Endothelial cell of umbilical vein (primary cell): ENCODE data around the gene NR1I3. TPM values are rescaled to one million over a fixed set of nuclear protein-coding genes. Genes with fewer than 3 reads are reported as not detected.

ENCODE experiments used
- BruUV-seq: library from RNA; stranded (reverse); fragments of 400-500 nt; replicated peaks from 2 replicates; lab custom pipeline; 2021; lab: Mats Ljungman, UMichigan
- CTCF ChIA-PET: fragments of 300-600, 350-600 bp; sonication (Branson Sonifier 250); formaldehyde crosslinking; loops from one replicate; lab custom pipeline; 2021; ENCODE audit warnings: antibody characterized with exemption, inconsistent platforms; lab: Charles Lee
- POLR2A ChIA-PET: fragments of 300-600, 350-600 bp; sonication (Branson Sonifier 250); formaldehyde crosslinking; loops from one replicate; lab custom pipeline; 2021; ENCODE audit warnings: antibody characterized with exemption, inconsistent platforms; lab: Charles Lee
- DNase-seq: peaks from one replicate; pipeline ENCODE4 v3.0.0-alpha.2; 2011; ENCODE audit warnings: low read depth, low spot score
- FAIRE-seq: peaks from 2 replicates; lab custom pipeline; 2011; peaks lifted over from hg19 to GRCh38; lab: Jason Lieb, UNC
- H2AFZ ChIP-seq: 2 replicates; pipeline ENCODE4 v1.6.0; 2012; ENCODE audit warnings: low read depth, low read length, control low read depth, inconsistent platforms
- H3K27ac ChIP-seq: 2 replicates; pipeline ENCODE4 v1.5.1; 2011; ENCODE audit warnings: low read depth, mild to moderate bottlenecking, control low read depth, low read length, moderate library complexity; ENCODE audit not compliant: insufficient read depth
- H3K27me3 ChIP-seq, 2 experiments: 2 replicates each; pipeline versions ENCODE4 v1.6.0 to v1.6.1; 2011; ENCODE audit warnings: low read length in 2 of 2, mixed read lengths in 1 of 2; ENCODE audit not compliant: control insufficient read depth in 2 of 2, insufficient read depth in 2 of 2
- H3K36me3 ChIP-seq, 2 experiments: 2 replicates in 1 of 2; 3 replicates in 1 of 2; pipeline ENCODE4 v1.5.1; 2011; ENCODE audit warnings: low read length in 2 of 2, mild to moderate bottlenecking in 1 of 2, moderate library complexity in 1 of 2; ENCODE audit not compliant: control insufficient read depth in 2 of 2, insufficient read depth in 2 of 2; ENCODE audit errors: extremely low read depth in 1 of 2
- H3K4me1 ChIP-seq: 3 replicates; pipeline ENCODE4 v1.5.1; 2011; ENCODE audit warnings: mild to moderate bottlenecking, low read length; ENCODE audit not compliant: control insufficient read depth, insufficient read depth; ENCODE audit errors: extremely low read depth
- H3K4me2 ChIP-seq: 2 replicates; pipeline ENCODE4 v1.6.1; 2011; ENCODE audit warnings: low read length, control low read depth, mixed read lengths; ENCODE audit not compliant: insufficient read depth
- H3K4me3 ChIP-seq, 3 experiments: fragments of 200-600 bp in 1 of 3; sonication (generic), shearing (Covaris generic) in 1 of 3; replicated peaks in 1 of 3; 2 replicates each; pipeline ENCODE4 v1.5.1; 2011 to 2016; ENCODE audit warnings: control low read depth in 3 of 3, low read length in 3 of 3, mild to moderate bottlenecking in 2 of 3, inconsistent platforms in 1 of 3, low read depth in 1 of 3, moderate library complexity in 1 of 3; ENCODE audit not compliant: insufficient read depth in 1 of 3
- H3K79me2 ChIP-seq: 2 replicates; pipeline ENCODE4 v1.6.0; 2012; ENCODE audit warnings: low read length, inconsistent platforms; ENCODE audit not compliant: control insufficient read depth, insufficient read depth
- H3K9ac ChIP-seq: replicated peaks from 2 replicates; pipeline ENCODE3; 2011; ENCODE audit warnings: low read length, control low read depth; ENCODE audit not compliant: insufficient read depth; ENCODE audit errors: extremely low read depth
- H3K9me1 ChIP-seq: replicated peaks from 3 replicates; pipeline ENCODE4 v1.6.0; 2011; ENCODE audit warnings: mild to moderate bottlenecking, low read length; ENCODE audit not compliant: control insufficient read depth, insufficient read depth; ENCODE audit errors: extremely low read depth
- H3K9me3 ChIP-seq: replicated peaks from 2 replicates; pipeline ENCODE4 v1.5.1; 2012; ENCODE audit warnings: low read length, inconsistent platforms; ENCODE audit not compliant: control insufficient read depth, insufficient read depth
- H4K20me1 ChIP-seq: replicated peaks from 2 replicates; pipeline ENCODE3; 2011; ENCODE audit warnings: mild to moderate bottlenecking, low read length; ENCODE audit not compliant: control insufficient read depth, insufficient read depth; ENCODE audit errors: extremely low read depth
- EZH2 ChIP-seq: IDR thresholded peaks from 2 replicates; pipeline ENCODE4 v1.6.1; 2012; ENCODE audit warnings: borderline replicate concordance, low read depth, mild to moderate bottlenecking, moderate library complexity, low read length, inconsistent platforms; ENCODE audit not compliant: severe bottlenecking
- FOS ChIP-seq: IDR thresholded peaks from 2 replicates; pipeline ENCODE4 v1.6.1; 2011; ENCODE audit warnings: mild to moderate bottlenecking, low read length, moderate library complexity, borderline replicate concordance; ENCODE audit not compliant: insufficient read depth
- GATA2 ChIP-seq: IDR thresholded peaks from 2 replicates; pipeline ENCODE4 v1.7.0; 2011; ENCODE audit warnings: low read depth, mild to moderate bottlenecking, moderate library complexity, mixed read lengths, low read length; ENCODE audit not compliant: insufficient read length, insufficient read depth
- JUN ChIP-seq: IDR thresholded peaks from 2 replicates; pipeline ENCODE4 v1.6.1; 2011; ENCODE audit warnings: borderline replicate concordance, low read depth; ENCODE audit not compliant: insufficient read length, insufficient read depth
- MAX ChIP-seq: IDR thresholded peaks from 2 replicates; pipeline ENCODE4 v1.6.1; 2011; ENCODE audit not compliant: insufficient read depth, insufficient read length
- MYC ChIP-seq: IDR thresholded peaks from one replicate; pipeline ENCODE4 v1.6.1; 2011; ENCODE audit warnings: mild to moderate bottlenecking, low read depth, low read length
- POLR2A ChIP-seq: IDR thresholded peaks from 2 replicates; pipeline ENCODE4 v1.6.1; 2012; ENCODE audit warnings: low read depth, mild to moderate bottlenecking, control low read depth, low read length
- POLR2AphosphoS5 ChIP-seq: IDR thresholded peaks from 2 replicates; pipeline ENCODE4 v1.6.1; 2012; ENCODE audit warnings: low read depth, mild to moderate bottlenecking, control low read depth, low read length, moderate library complexity; ENCODE audit not compliant: insufficient read depth
- dilution Hi-C: fragments of 300-500 bp; cut with MboI; formaldehyde crosslinking; loops from one replicate; pipeline ENCODE4 v1.15.0; 2019; ENCODE audit warnings: low sequenced_read_pairs; ENCODE audit not compliant: extremely low pct_ligation_motif_present
- intact Hi-C: fragments of 100-400 bp; cut with micrococcal nuclease; formaldehyde crosslinking; loops from one replicate; pipeline ENCODE4 v1.10.0; 2022
- polyA plus RNA-seq, 4 experiments: library from polyadenylated mRNA; depleted of rRNA in 3 of 4; stranded (reverse) in 3 of 4; unstranded in 1 of 4; fragments of >200 nt; gene quantifications; 2 replicates each; pipeline versions ENCODE4 v1.2.1 to v1.2.3, GENCODE V29; 2011 to 2012; ENCODE audit warnings: missing spikeins in 1 of 4
- total RNA-seq: library from RNA; stranded (reverse); gene quantifications from 2 replicates; pipeline ENCODE4 v1.2.3, GENCODE V29; 2021
- TF ChIP-seq, protein P1 (sequence below), 2 donors: IDR thresholded peaks; 1 replicate in 1 of 2; 2 replicates in 1 of 2; pipeline ENCODE4 v1.5.1; 2011; ENCODE audit warnings: low read length in 2 of 2, mild to moderate bottlenecking in 2 of 2, moderate library complexity in 2 of 2, control low read depth in 1 of 2, inconsistent platforms in 1 of 2, low read depth in 1 of 2; ENCODE audit not compliant: insufficient read depth in 1 of 2; ENCODE audit errors: extremely low read depth in 1 of 2

The NR1I3 gene
- total and polyA plus RNA-seq, 2 donors (not counting 3 experiments of a cell fraction or from before 2014, with no cell fraction given) = not detected

- intact Hi-C loops (no loop called here), dilution Hi-C loops (no loop called here)
- CTCF ChIA-PET = interaction anchor here (2.4 kb wide), 1 partner anchor 26 kb away, joined by 7 read pairs; no protein-coding TSS in a partner anchor
- no peaks in the 10 kb centered on the region for H3K4me1 ChIP-seq
- no peak overlapping the region for H3K9ac ChIP-seq
- no TSS peak for BruUV-seq
- DNase-seq (no peak), FAIRE-seq (no peak)
- POLR2A ChIA-PET = no interaction called here
- H3K9me3 ChIP-seq = no peaks in the 10 kb centered on the region
- H3K4me3 ChIP-seq = no peak overlapping the region
- no peaks in the 10 kb centered on the region for H3K36me3 ChIP-seq
- no peak overlapping the region for H2AFZ ChIP-seq
- H3K27ac ChIP-seq = no peak overlapping the region
- peaks cover 19 to 27% of the 10 kb centered on the region in 2 experiments for H3K27me3 ChIP-seq
- H3K4me2 ChIP-seq = no peak overlapping the region
- no peaks in the 10 kb centered on the region for H3K9me1 ChIP-seq
- no peaks in the 10 kb centered on the region for H4K20me1 ChIP-seq
- H3K79me2 ChIP-seq = no peaks in the 10 kb centered on the region
- no peak for TF ChIP-seq GATA2
- TF ChIP-seq, protein P1, sequence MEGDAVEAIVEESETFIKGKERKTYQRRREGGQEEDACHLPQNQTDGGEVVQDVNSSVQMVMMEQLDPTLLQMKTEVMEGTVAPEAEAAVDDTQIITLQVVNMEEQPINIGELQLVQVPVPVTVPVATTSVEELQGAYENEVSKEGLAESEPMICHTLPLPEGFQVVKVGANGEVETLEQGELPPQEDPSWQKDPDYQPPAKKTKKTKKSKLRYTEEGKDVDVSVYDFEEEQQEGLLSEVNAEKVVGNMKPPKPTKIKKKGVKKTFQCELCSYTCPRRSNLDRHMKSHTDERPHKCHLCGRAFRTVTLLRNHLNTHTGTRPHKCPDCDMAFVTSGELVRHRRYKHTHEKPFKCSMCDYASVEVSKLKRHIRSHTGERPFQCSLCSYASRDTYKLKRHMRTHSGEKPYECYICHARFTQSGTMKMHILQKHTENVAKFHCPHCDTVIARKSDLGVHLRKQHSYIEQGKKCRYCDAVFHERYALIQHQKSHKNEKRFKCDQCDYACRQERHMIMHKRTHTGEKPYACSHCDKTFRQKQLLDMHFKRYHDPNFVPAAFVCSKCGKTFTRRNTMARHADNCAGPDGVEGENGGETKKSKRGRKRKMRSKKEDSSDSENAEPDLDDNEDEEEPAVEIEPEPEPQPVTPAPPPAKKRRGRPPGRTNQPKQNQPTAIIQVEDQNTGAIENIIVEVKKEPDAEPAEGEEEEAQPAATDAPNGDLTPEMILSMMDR (IDR thresholded peaks at IDR 0.05; ENCODE audit: extremely low read depth in 1 of 2, insufficient read depth in 1 of 2, low read depth in 1 of 2, low read length in 2 of 2) = no peak
- TF ChIP-seq POLR2A = no peak
- TF ChIP-seq JUN = no peak
- no peak for TF ChIP-seq MAX
- no peak for TF ChIP-seq EZH2
- no peak for TF ChIP-seq FOS
- TF ChIP-seq MYC = no peak
- no peak for TF ChIP-seq POLR2AphosphoS5
These were observed 27.3 kb upstream of the NR1I3 start for GRCh38 chr1:161265305-161265704.
